ENCODE data around the gene CCBE1. TPM values are rescaled to one million over a fixed set of nuclear protein-coding genes. Genes with fewer than 3 reads are reported as not detected.

Gene CCBE1
- total and polyA plus RNA-seq, 10 donors: 0.06 to 0.93 (median 0.23) TPM

- Histone ChIP-seq H3K27ac (no peak overlapping the region), H3K36me3 (no peaks in the 10 kb centered on the region), H3K27me3 (replicated peaks in 1 of 7) (no peaks in the 10 kb centered on the region), H3K9me3 (no peaks in the 10 kb centered on the region), H3K4me3 (no peak overlapping the region), H3K4me1 (no peaks in the 10 kb centered on the region)
- TF ChIP-seq, protein P1, sequence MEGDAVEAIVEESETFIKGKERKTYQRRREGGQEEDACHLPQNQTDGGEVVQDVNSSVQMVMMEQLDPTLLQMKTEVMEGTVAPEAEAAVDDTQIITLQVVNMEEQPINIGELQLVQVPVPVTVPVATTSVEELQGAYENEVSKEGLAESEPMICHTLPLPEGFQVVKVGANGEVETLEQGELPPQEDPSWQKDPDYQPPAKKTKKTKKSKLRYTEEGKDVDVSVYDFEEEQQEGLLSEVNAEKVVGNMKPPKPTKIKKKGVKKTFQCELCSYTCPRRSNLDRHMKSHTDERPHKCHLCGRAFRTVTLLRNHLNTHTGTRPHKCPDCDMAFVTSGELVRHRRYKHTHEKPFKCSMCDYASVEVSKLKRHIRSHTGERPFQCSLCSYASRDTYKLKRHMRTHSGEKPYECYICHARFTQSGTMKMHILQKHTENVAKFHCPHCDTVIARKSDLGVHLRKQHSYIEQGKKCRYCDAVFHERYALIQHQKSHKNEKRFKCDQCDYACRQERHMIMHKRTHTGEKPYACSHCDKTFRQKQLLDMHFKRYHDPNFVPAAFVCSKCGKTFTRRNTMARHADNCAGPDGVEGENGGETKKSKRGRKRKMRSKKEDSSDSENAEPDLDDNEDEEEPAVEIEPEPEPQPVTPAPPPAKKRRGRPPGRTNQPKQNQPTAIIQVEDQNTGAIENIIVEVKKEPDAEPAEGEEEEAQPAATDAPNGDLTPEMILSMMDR (IDR thresholded peaks at IDR 0.05 in 8 of 11, conservative IDR thresholded peaks at IDR 0.05 in 3 of 11): no peak
- TF ChIP-seq POLR2AphosphoS5 (IDR thresholded peaks at IDR 0.05): no peak
- TF ChIP-seq POLR2A (IDR thresholded peaks at IDR 0.05): no peak
- intact Hi-C loops (cut with DNase I; ENCODE audit: low total_unique reads): no loop called here
- no peak for DNase-seq
- 83 to 97% (median 88%) methylated on average over 1 of the region's 1 CpG for WGBS, 5 donors
These were observed 68.2 kb downstream of the CCBE1 start for GRCh38 chr18:59628995-59629394.

DNA sequence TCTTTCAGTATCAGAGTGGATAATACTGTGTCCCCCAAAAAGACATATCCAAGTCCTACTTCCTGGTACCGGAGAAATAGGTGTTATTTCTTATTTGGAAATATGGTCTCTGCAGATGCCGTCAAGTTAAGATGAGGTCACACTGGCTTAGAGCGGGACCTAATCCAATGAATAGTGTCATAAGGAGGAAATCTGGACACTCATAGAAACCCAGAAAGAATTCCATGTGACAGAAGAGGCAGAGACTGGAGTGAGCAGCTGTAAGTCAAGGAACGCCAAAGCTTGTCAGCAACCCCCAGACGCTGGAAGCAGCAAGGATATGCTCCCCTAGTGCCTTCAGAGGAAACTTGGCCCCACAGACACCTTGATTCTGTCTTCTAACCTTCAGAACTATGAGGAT, 69.8 kb downstream of the CCBE1 start:
- H3K27ac ChIP-seq: no peak overlapping the region
- no peak overlapping the region for H3K4me3 ChIP-seq
- WGBS, 5 donors: 77 to 95% (median 90%) methylated on average over 5 of the region's 5 CpGs
- no peaks in the 10 kb centered on the region for H3K27me3 ChIP-seq (replicated peaks in 1 of 7)
- no peaks in the 10 kb centered on the region for H3K36me3 ChIP-seq
- no peak for TF ChIP-seq POLR2AphosphoS5 (IDR thresholded peaks at IDR 0.05)
- TF ChIP-seq, protein P1 (IDR thresholded peaks at IDR 0.05 in 8 of 11, conservative IDR thresholded peaks at IDR 0.05 in 3 of 11): no peak
- TF ChIP-seq POLR2A (IDR thresholded peaks at IDR 0.05): no peak
- H3K9me3 ChIP-seq: no peaks in the 10 kb centered on the region
- no peak for DNase-seq
- intact Hi-C loops (cut with DNase I; ENCODE audit: low total_unique reads): no loop called here
- no peaks in the 10 kb centered on the region for H3K4me1 ChIP-seq

DNA sequence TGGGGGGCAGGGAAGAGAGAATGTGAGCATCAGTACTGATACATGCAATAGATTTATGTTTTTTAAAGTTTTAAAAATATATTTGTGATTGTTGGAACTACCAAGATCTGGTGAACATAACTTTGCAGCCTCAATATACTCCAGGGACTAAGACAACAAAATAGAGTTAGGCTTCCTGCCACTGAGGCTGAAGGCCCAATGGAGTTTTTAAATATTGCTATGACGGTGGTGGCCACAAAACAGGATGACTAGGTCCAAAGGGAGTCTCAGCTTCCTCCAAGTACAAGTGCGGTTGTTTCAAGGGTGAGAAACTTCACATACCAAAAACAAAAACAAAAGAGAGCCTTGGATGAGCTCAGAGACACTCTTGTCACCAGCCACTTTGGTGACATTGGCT, 72.9 kb downstream of the CCBE1 start:
- WGBS, 5 donors: 40 to 80% (median 49%) methylated on average over 2 of the region's 2 CpGs
- H3K36me3 ChIP-seq: no peaks in the 10 kb centered on the region

GRCh38 chr18:59623456-59624368, 73.5 kb downstream of the CCBE1 start:
- Histone ChIP-seq H3K27me3 (replicated peaks in 1 of 7) (peaks cover 0 to 8% (median 0%) of the 10 kb centered on the region in 7 donors), H3K4me3 (no peak overlapping the region), H3K4me1 (no peaks in the 10 kb centered on the region), H3K27ac (no peak overlapping the region), H3K36me3 (no peaks in the 10 kb centered on the region), H3K9me3 (no peaks in the 10 kb centered on the region)
- DNase-seq: no peak
- TF ChIP-seq, protein P1 (IDR thresholded peaks at IDR 0.05 in 8 of 11, conservative IDR thresholded peaks at IDR 0.05 in 3 of 11): no peak
- TF ChIP-seq POLR2A (IDR thresholded peaks at IDR 0.05) (no peak), POLR2AphosphoS5 (IDR thresholded peaks at IDR 0.05) (no peak)
- intact Hi-C loops (cut with DNase I; ENCODE audit: low total_unique reads): no loop called here
- whole genome bisulfite sequencing, 5 donors: 45 to 62% (median 60%) methylated on average over 10 of the region's 10 CpGs

More for the DNA sequence above, 72.9 kb downstream of the CCBE1 start:
- H3K27me3 ChIP-seq (replicated peaks in 1 of 7): peaks cover 0 to 8% (median 0%) of the 10 kb centered on the region in 7 donors
- TF ChIP-seq, protein P1 (IDR thresholded peaks at IDR 0.05 in 8 of 11, conservative IDR thresholded peaks at IDR 0.05 in 3 of 11): no peak
- intact Hi-C loops (cut with DNase I; ENCODE audit: low total_unique reads): no loop called here
- no peaks in the 10 kb centered on the region for H3K4me1 ChIP-seq
- no peak overlapping the region for H3K27ac ChIP-seq
- H3K9me3 ChIP-seq: no peaks in the 10 kb centered on the region
- no peak overlapping the region for H3K4me3 ChIP-seq
- DNase-seq: no peak
